Fibroblast of the aortic adventitia (primary cell): ENCODE measurements around the gene SFTPB. TPM values are rescaled to one million over a fixed set of nuclear protein-coding genes. Genes with fewer than 3 reads are reported as not detected.

Source experiments
- DNase-seq: peaks from one replicate; pipeline ENCODE4 v3.0.0-alpha.2; 2010; ENCODE audit warnings: low read depth
- H3K4me3 ChIP-seq: 2 replicates; pipeline ENCODE4 v1.5.1; 2011; ENCODE audit warnings: low read depth, mild to moderate bottlenecking, control low read depth, low read length, moderate library complexity
- total RNA-seq: library from RNA; depleted of rRNA; stranded (reverse); fragments of >200 nt; gene quantifications from 2 replicates; pipeline ENCODE4 v1.2.3, GENCODE V29; 2012; ENCODE audit warnings: low replicate concordance
- TF ChIP-seq, protein P1 (sequence below): IDR thresholded peaks from 2 replicates; pipeline ENCODE4 v1.5.1; 2011; ENCODE audit warnings: mild to moderate bottlenecking, low read length, control low read depth, inconsistent platforms; ENCODE audit not compliant: insufficient read depth

SFTPB gene
- total RNA-seq, 1 donor: 0.09 TPM

GRCh38 chr2:85707304-85707703 lies 39.3 kb upstream of the SFTPB start:
- TF ChIP-seq, protein P1, sequence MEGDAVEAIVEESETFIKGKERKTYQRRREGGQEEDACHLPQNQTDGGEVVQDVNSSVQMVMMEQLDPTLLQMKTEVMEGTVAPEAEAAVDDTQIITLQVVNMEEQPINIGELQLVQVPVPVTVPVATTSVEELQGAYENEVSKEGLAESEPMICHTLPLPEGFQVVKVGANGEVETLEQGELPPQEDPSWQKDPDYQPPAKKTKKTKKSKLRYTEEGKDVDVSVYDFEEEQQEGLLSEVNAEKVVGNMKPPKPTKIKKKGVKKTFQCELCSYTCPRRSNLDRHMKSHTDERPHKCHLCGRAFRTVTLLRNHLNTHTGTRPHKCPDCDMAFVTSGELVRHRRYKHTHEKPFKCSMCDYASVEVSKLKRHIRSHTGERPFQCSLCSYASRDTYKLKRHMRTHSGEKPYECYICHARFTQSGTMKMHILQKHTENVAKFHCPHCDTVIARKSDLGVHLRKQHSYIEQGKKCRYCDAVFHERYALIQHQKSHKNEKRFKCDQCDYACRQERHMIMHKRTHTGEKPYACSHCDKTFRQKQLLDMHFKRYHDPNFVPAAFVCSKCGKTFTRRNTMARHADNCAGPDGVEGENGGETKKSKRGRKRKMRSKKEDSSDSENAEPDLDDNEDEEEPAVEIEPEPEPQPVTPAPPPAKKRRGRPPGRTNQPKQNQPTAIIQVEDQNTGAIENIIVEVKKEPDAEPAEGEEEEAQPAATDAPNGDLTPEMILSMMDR: peak; percentile 81
- no peak overlapping the region for H3K4me3 ChIP-seq
- DNase-seq: peak; percentile 95

GRCh38 chr2:85706599-85707296 lies 38.7 kb upstream of the SFTPB start:
- DNase-seq: no peak
- H3K4me3 ChIP-seq: no peak overlapping the region
- TF ChIP-seq, protein P1: no peak

GRCh38 chr2:85706063-85706462 lies 38.1 kb upstream of the SFTPB start:
- no peak overlapping the region for H3K4me3 ChIP-seq
- TF ChIP-seq, protein P1: no peak
- no peak for DNase-seq

DNA sequence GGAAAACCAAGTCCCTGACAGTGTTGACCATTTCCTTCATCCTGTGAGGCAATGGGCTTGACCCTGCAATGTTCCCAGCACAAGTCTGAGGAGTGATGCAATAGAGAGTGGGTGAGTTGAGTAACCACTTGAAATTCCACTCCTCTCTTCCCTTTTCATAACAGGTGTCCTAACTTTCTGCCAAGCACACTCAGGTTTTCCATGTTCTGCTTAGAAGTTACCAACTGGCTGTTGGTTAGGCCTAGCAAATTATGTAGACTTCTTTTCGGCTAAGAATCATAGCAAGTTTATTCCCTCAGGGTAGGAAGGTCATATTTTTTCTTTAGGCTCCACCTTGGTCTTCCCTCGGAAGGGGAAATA lies 37.7 kb upstream of the SFTPB start:
- DNase-seq: peak; percentile 95
- H3K4me3 ChIP-seq: no peak overlapping the region
- TF ChIP-seq, protein P1: no peak

- TF ChIP-seq, protein P1: no peak
- no peak for DNase-seq
These were observed 37.0 kb upstream of the SFTPB start for GRCh38 chr2:85704800-85705679.

GRCh38 chr2:85704038-85704437 lies 36.0 kb upstream of the SFTPB start:
- no peak for DNase-seq
- TF ChIP-seq, protein P1: no peak
- H3K4me3 ChIP-seq: no peak overlapping the region

More at GRCh38 chr2:85704800-85705679, 37.0 kb upstream of the SFTPB start:
- no peak overlapping the region for H3K4me3 ChIP-seq
